Cerebellar cortex (tissue), 1 donor: ENCODE data around the gene LGR6.
"Not testable (repeated sequence)": the region's sequence is repeated elsewhere in the genome, so short reads cannot be mapped to it uniquely, and the experiment has no call there.

Experiments used
- DNase-seq: peaks from one replicate; pipeline ENCODE4 v3.0.0-alpha.2; 2015; ENCODE audit warnings: low spot score

The LGR6 gene

DNA sequence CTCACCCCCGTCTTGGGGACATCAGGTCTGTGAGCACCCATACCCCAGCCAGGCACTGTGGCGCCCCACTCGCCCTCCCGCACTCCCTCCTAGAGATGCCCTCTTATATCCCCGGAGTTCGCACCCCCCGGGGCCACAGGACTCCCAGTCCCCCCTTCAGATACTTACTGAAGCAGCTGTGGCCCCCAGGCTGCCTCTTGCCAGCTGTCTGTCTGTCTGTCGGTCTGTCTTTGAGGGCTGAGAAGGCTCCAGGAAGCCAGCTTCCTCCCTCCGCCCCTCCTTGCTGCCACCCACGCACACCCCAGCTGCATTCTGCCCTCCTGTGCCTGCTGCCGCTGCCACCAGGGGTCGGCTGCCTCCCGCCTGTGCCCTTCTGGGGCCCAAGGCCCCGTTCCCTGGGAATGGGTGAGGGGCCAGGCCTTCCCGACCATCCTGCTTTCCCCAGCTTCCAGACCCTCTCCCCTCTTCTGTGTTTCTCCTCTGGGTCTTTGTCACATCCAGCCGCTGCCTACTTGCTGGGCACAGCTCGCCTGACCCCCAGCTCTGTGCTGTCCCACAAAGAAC lies 33.1 kb upstream of the LGR6 start, which contains the start of gene PTPN7:
Gene PTPN7 (minus strand): TSS at position 226 of the 564 bp plus-strand sequence. CDS start 1,200 bp downstream, outside the sequence.
- no peak for DNase-seq

DNA sequence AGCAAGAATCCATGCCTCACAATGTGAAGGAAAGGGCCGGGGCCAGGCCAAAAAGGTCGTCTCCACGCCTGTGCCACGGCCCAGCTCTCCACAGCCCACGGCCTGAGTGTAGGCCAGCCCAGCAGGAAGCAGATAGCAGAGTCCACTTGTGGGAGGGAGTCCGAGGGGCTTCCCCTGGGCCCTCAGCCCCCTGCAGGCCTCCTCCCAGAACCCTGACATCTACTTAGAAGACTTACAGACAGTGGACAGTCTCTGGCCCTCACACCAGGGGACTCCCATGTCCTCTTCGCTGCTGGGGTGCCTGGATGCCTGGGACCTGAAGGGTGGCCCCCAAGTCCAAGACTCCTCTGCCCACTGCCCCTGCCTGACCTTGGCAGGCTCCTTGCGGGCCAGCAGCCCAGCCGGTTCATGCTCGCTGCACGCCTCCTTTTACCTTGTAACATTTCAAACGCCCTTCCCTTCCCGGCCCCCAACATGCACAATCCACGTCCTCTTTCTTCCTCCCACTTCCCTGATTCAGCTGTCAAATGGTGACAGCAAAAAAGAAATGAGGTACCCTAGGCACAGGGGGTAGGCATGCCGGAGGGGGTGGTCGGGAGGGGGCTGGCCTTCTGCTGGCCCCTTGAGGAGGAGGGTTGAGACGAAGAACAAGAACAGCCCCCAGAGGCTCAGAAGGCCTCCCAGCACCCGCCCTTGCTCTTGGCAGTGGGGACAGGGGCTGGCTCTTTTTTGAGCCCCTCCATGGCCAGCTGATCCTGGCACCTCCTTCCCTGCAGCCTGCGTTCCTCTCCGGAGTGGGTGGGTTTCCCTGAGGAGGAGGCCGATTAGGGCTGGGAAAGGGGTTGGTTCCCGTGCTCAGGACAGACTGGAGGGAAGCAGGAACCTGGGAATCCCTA lies 32.2 kb upstream of the LGR6 start:
- no peak for DNase-seq

GRCh38 chr1:202162047-202162417 lies 31.6 kb upstream of the LGR6 start:
- DNase-seq, result no peak

- DNase-seq, result no peak
These were observed 30.9 kb upstream of the LGR6 start for GRCh38 chr1:202162418-202163280.

GRCh38 chr1:202163281-202164270 lies 30.0 kb upstream of the LGR6 start:
- DNase-seq, result no peak

DNA sequence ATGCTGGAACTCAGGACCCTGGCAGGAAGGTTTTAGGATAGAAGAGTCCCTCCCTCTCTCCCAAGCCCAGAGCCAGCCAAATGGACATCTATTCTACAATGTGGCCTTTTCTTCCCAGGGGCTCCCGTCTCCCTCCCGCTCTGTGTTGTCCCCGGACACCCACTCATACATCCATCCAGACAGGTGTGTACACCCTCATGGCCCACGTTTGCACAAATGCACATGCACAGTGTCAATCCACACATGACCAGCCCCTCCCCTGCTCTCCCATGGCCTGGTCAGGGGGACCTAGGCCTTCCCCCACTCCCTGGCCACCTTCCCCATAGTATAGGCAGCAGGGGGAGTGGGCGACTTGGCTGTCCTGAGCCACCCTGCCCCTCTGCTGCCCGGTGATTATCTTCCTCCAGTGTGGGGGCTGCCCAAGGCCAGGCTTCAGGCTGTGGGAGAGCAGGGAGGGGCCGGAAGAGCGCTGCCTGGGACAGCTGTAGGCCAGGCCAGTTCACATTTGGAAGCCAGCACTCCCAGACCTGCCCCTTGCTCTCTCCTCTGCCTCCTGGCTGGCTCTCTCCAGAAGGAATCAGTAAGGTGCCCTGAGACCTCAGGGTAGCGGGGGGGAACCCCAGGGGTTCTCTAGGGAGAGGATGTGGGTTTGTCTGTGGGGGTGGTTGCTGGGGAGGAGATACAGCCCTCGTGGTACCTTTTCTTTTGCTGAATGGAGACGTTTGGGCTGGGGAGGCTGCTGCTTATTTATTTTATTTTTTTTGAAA lies 29.1 kb upstream of the LGR6 start:
- no peak for DNase-seq

DNA sequence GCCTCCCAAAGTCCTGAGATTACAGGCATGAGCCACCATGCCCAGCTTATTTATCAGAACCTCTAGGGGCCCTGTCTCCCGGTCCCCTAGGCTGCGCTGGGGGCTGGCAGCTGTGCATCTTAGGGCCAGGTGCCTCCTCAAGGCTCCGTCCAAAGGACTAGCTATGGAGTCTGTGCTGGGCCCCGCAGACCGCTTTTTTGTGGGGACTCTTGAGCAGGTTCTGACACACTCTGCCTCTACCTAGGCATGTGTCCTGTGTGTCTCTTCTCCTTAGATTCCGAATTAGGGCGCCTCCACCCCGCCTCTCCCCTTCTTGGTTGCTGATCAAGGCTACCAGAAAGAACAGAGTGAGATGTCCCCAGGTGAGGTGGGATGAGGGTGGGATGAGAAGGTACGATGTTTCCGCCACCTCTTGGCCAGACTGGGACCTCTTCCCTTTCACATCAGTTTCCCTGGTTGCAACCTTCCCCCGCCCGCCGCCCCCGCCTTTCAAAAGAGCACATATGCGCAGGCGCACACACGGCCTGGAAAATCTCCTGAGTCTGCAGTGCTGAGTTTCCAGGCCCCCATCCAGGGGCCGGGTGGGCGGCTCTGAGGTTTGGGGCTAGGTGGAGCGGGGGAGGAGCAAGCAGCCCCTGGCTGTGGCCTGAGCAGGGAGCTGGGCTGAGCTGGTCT lies 28.2 kb upstream of the LGR6 start:
- DNase-seq, result no peak

DNA sequence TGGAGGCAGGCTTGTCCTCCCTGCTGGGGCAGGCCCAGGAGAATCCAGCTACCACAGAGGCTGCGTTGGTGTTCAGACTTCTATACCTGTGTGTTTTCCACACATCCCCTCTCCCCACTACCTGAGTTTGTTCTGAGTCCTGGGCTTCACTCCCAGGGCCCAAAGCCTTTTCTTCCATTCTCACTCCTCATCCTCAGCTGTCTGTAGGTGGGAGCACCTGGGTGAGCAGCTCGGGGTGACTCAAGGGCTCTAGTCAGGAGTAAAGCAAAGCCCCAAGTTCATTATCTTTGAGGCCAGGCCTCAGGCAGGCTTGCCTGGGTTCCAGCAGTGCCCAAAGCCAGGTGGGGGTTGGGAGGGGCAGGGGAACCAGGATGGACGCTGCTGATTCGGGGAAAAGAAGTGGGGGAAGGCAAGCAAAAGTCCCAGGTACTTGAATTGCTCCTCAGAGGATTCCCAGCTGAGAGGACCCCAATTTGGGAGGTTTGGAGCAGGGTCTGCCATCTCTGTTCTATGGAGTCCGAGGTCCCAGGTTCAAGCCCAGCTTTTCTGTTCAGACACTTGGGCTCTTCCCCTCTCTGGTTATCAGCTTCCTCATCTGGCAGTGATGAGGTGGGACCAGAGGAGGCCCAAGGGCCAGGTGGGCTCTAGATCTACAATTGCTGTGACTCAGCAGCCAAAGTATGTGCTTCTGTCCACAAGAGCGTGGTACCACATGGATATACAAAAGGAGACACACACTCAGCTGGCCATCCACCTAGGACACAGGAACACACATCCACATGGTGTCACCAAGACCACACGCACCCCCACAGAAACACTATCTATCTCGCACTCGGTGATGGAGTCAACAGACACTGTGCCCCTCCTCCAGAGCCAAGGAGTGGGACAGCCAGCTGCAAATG lies 27.4 kb upstream of the LGR6 start:
- no peak for DNase-seq

DNA sequence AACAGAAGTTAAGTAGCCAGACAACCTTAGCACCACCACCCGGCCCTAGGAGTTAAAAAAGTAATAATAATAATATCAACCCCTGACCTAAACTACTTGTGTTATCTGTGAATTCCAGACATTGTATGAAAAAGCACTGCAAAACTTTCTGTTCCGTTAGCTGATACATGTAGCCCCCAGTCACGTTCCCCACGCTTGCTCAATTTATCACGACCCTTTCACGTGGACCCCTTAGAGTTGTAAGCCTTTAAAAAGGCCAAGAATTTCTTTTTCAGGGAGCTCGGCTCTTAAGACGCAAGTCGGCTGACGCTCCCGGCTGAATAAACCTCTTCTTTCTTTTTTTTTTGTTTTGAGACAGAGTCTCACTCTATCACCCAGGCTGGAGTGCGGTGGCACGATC lies 26.5 kb upstream of the LGR6 start:
- DNase-seq, result not testable (repeated sequence)

GRCh38 chr1:202167708-202168415 lies 25.7 kb upstream of the LGR6 start:
- no peak for DNase-seq

DNA sequence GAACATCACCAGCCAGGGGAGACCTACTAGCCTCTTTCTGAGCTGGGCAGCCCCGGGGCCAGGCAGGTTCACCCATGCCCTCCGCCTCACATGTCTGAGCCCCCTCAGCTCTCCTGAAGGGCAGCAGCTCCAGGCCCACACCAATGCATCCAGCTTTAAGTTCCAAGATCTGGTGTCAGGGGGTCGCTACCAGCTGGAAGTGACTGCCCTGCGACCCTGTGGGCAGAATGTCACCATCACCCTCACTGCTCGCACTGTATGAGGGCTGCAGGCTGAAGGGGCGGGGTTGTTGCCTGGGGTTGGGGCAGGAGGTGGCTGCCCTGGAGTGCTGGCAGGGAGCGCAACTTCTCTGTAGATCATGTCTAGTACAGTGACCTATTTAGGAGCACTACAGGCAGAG lies 24.7 kb upstream of the LGR6 start:
- DNase-seq, result no peak

DNA sequence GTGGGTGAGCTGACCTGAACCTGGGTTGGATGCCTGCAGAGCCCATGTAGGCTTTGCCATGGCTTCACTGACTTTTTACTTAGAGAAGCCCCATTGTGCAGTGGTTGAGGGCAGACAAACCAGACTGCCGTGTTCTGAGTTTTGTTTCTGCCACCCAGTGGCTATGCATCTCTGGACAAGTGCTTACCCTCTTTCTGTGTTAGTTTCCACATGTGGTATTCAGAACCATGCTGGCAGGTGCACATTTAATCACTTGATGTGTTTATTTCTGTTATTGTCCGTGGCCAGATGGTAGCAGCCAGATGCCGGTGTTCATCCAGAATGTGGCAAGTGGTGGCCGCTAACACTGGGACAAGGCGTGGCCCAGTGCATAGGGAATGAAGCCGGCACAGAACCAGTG lies 22.9 kb upstream of the LGR6 start:
- DNase-seq, result no peak

GRCh38 chr1:202171292-202172014 lies 22.1 kb upstream of the LGR6 start:
- DNase-seq, result no peak

GRCh38 chr1:202172015-202172355 lies 21.6 kb upstream of the LGR6 start:
- DNase-seq, result no peak

- DNase-seq, result no peak
These were observed 19.6 kb upstream of the LGR6 start for GRCh38 chr1:202173993-202174392.

GRCh38 chr1:202176949-202177927 lies 16.4 kb upstream of the LGR6 start:
- DNase-seq, result no peak
